ENCODE data around the gene ANKRD13D.

ANKRD13D gene

DNA sequence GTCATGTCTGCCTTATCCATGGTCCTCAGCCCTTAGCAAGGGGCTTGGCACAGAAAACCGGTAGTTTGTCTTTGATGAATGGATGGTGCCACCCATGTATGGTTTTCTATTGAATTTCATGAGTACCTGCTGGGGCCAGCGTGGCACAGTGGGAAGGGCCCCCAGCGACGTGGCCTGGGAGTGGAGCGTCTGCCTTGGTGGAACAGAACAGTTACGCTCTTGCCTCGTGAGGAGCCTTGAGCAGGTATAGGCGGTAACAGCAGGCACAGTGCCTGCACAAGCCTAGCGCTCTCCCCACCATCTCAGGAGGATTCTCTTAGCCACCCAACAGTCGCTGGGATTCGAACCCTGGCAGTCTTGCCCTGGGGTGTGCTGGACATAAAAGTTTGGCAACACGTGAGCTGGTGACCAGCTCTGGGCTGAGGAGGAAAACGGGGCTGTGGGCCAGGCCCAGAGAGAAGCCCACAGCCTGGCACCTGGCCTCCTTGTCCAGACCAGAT, 11.2 kb downstream of the ANKRD13D start:
- no peak for DNase-seq
- in situ Hi-C loops (cut with MboI; ENCODE audit: low pct_unique_long_range_greater_than_20kb, low sequenced_read_pairs): no loop called here

DNA sequence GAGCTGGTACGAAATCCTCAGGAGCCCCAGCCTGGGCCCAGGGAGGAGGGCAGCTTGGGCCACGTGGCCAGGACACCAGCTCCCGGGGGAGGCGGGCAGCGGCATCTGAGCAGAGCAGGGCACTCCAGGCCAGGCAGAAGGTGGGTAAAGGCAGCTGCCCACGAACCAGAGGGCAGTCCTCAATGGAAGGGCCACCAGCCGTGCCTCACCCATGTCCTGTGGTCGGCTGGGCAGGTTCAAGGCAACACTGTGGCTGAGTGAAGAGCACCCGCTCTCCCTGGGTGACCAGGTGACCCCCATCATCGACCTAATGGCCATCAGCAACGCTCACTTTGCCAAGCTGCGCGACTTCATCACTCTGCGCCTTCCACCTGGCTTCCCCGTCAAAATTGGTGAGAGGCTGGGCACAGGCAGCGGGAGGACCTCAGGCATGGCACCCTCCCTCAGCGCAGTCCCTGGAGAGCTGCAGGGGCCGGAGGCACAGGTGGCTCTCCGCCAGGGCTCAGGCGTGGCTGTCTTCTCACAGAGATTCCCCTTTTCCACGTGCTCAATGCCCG, 11.7 kb downstream of the ANKRD13D start:
- in situ Hi-C loops (cut with MboI; ENCODE audit: low pct_unique_long_range_greater_than_20kb, low sequenced_read_pairs): no loop called here
- no peak for DNase-seq

DNA sequence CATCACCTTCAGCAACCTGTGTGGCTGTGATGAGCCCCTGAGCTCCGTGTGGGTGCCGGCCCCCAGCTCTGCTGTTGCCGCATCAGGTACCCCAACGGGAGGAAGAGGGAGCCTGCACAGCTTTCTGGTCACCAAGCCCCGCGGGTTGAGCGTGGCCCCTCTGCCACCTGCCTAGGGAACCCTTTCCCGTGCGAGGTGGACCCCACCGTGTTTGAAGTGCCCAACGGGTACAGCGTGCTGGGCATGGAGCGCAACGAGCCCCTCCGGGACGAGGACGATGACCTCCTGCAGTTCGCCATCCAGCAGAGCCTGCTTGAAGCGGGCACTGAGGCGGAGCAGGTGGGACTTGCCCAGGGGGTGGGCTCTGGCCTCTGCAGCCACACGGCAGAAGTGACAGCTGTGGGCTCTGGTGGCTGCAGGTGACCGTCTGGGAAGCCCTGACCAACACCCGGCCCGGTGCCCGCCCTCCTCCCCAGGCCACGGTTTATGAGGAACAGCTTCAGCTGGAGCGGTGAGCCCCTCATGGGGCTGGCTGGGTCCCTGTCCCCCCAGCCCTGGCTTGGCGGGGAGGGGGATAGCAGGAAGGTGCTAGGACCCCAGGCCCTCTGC, 12.3 kb downstream of the ANKRD13D start:
- in situ Hi-C loops (cut with MboI; ENCODE audit: low pct_unique_long_range_greater_than_20kb, low sequenced_read_pairs): no loop called here
- no peak for DNase-seq

DNA sequence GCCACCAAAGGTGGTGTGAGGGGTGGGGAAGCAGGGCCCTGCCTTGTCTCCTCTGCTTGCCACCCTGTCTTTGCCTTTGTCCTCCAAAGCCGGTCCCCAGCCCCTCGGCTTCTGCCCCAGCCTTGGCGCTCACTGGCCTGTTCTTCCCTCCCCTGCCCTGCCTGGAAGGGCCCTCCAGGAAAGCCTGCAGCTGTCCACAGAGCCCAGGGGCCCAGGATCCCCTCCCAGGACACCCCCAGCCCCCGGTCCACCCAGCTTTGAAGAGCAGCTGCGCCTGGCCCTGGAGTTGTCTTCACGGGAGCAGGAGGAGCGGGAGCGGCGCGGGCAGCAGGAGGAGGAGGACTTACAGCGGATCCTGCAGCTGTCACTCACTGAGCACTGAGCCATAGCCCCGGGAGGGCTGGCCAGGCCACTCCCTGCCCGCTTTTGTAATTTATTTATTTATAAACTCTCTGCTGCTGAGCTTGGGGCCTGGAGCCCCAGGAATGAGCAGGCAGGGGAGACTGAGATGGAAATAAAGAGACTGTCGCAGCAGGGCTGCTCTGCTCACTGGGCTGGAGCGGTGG, 12.9 kb downstream of the ANKRD13D start:
- DNase-seq: no peak
- in situ Hi-C loops (cut with MboI; ENCODE audit: low pct_unique_long_range_greater_than_20kb, low sequenced_read_pairs): no loop called here

DNA sequence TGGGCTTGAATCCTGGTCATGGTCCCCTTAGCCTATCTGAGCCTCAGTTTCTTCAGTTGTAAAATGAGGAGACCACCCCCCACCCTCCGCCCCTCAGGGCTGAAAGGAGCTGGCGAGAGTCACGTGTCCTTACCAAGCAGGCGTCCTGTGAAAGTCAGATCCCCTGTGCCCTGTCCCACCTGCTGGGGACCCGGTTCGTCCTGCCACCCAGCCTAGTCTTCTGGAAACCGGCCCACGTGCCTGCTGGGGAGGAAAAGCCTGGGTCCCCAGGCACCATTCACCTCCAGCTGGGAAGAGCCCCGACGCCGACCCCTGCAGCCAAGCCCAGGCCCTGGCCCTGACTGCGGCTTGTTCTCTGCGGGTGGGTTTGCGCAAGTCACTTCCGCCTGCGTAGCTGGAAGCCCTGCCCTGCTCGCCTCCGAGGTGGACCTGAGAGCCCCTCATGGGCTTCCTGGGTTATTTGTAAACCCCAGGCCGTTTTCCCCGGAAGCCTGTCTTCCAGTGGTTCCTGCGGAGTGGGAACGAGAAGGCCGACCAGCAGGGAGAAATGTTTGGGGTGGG, 13.5 kb downstream of the ANKRD13D start:
- in situ Hi-C loops (cut with MboI; ENCODE audit: low pct_unique_long_range_greater_than_20kb, low sequenced_read_pairs): no loop called here
- DNase-seq: peak; percentile 83

DNA sequence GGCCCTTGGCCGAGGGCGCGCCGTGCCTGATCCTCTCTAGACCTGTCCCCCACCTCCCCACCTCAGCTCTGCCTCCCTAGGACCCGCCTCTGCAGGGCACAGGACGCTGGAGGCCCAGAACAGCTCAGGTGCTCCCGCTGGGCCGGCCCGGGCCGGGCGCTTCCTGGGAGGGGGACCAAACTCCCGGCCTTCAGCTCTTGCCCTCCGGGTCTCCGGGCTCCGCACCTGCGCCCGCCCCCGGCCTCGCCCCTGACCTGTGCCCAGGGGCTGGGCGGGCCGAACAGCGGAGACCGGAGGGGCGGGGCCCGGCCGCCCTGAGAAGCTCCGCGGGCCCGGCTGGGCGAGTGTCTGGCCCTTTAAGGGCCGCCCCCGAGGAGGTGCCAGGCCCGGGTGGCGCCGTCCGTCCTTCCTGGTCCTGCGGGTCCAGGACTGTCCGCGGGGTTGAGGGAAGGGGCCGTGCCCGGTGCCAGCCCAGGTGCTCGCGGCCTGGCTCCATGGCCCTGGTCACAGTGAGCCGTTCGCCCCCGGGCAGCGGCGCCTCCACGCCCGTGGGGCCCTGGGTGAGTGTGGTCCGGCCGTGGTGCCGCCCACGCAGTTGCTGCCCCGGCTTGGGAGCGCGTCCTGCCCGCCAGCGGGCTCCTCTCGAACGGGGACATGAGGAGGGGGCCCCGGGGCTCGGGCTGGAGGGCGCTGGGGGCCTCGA, 14.2 kb downstream of the ANKRD13D start, which contains the start of gene SSH3:
Gene SSH3 (plus strand): TSS at position 399 of the 703 bp plus-strand sequence. CDS start 96 bp downstream, at position 495.
- peak; percentile 80 for DNase-seq
- in situ Hi-C loops (cut with MboI; ENCODE audit: low pct_unique_long_range_greater_than_20kb, low sequenced_read_pairs): no loop called here

DNA sequence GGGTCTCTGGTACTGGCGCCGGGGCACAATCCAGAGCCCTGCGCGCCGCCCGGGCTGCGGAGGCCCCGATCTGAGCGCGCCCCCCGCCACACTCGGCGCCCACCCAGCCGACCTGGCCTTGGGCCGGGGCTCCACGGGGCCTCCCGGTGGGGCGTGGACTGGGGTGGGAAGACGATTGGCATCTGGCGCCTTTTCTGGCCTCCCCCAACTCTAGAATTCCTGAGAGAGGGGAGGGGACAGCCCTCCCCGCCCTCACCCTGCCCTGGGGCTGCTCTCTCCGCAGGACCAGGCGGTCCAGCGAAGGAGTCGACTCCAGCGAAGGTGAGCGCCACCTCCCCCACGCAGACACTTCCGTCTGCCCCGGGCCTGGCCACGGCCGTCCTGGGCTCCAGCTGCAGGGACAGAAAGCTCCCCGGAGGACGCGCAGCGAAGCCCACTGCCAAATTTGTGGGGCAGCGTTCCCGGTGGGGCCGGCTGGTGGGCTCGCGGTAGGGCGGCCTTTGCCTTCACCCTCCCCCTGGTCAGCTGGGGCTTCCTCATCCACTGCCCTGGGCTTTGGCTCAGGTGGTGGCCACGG, 14.8 kb downstream of the ANKRD13D start:
- DNase-seq: no peak
- in situ Hi-C loops (cut with MboI; ENCODE audit: low pct_unique_long_range_greater_than_20kb, low sequenced_read_pairs): no loop called here

DNA sequence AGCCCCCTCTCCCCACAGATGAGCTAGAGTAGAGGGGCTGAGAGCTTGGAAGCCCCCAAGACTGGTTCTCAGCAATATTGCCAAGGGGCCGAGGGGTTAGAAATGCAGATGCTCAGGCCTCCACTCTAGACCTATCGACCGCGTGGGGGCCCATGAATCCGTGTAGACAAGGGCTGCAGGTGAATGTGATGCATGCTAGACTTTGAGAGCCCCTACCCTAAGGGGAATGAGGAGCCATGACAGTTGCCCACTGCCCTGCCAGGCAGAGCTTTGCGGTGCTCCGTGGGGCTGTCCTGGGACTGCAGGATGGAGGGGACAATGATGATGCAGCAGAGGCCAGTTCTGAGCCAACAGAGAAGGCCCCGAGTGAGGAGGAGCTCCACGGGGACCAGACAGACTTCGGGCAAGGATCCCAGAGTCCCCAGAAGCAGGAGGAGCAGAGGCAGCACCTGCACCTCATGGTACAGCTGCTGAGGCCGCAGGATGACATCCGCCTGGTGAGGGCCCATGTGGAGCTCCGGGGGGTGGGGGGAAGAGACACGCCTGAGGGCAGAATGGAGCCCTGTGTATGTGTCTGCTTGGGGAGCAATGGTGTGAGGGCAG, 15.5 kb downstream of the ANKRD13D start:
- no peak for DNase-seq
- in situ Hi-C loops (cut with MboI; ENCODE audit: low pct_unique_long_range_greater_than_20kb, low sequenced_read_pairs): no loop called here

DNA sequence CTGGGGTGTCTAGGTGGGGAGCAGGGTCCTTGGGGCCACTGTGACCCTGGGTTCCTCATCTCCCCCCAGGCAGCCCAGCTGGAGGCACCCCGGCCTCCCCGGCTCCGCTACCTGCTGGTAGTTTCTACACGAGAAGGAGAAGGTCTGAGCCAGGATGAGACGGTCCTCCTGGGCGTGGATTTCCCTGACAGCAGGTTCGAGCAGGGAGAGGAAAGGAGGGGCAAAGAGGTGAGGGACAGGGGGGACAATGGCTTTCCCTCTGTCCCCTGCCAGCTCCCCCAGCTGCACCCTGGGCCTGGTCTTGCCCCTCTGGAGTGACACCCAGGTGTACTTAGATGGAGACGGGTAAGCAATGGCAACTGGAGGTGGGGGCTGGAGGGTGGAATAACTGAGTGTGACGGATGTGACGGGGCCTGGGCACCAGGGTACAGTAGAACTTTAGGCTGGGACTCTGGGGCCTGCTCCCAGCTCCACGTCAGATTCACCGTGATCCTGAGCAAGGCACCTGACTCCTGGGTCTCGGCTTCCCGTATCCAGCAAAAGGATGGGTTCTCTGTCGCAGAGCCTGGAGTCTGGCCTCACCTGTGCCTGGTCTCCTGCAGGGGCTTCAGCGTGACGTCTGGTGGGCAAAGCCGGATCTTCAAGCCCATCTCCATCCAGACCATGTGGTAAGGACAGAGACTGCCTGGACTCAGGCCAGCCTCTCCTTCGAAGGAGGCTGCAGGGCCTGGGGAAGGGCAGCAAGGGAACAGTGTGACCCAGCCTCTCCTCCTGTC, 17.9 kb downstream of the ANKRD13D start:
- in situ Hi-C loops (cut with MboI; ENCODE audit: low pct_unique_long_range_greater_than_20kb, low sequenced_read_pairs): no loop called here
- DNase-seq: no peak

DNA sequence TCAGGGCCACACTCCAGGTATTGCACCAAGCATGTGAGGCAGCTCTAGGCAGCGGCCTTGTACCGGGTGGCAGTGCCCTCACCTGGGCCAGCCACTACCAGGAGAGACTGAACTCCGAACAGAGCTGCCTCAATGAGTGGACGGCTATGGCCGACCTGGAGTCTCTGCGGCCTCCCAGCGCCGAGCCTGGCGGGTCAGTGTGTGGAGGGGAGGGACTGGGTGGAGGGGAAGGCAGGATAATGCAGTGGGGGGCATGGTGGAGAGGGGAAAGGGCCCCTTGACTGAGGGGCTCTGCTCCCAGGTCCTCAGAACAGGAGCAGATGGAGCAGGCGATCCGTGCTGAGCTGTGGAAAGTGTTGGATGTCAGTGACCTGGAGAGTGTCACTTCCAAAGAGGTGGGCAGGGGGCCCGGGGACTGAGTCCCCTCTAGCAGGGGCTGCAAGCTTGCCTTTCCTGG, 18.5 kb downstream of the ANKRD13D start:
- in situ Hi-C loops (cut with MboI; ENCODE audit: low pct_unique_long_range_greater_than_20kb, low sequenced_read_pairs): no loop called here
- DNase-seq: no peak

DNA sequence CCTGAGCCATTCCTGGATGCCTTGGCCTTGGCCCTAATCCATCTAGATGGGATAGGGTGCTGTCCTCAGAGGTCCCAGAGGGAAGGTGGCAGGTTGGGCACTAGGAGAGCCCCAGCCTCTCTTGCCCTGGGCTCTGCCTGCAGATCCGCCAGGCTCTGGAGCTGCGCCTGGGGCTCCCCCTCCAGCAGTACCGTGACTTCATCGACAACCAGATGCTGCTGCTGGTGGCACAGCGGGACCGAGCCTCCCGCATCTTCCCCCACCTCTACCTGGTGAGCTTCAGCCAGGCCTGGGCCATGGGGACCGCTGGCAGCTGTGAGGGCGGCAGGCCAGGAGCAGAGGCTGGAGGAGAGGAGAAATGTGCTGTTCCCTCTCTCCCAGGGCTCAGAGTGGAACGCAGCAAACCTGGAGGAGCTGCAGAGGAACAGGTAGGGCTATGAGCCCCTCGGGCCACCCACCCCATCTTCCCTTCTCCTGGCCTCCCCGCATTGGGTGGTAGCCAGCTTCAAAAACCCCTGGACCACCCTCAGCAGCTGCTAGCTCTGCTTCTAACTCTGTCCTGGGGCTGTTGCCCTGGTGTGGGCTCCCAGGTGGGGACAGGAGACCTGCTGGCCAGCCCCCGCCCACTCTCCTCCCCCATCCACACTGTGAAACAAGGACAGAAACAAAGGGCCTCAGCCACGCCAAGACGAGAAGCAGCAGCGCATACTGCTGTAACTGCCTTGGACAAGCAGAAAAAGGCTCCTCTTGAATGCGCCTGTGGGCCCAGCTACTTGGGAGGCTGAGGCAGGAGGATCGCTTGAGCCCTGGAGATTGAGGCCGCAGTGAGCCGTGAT, 19.1 kb downstream of the ANKRD13D start:
- DNase-seq: no peak
- in situ Hi-C loops (cut with MboI; ENCODE audit: low pct_unique_long_range_greater_than_20kb, low sequenced_read_pairs): no loop called here

DNA sequence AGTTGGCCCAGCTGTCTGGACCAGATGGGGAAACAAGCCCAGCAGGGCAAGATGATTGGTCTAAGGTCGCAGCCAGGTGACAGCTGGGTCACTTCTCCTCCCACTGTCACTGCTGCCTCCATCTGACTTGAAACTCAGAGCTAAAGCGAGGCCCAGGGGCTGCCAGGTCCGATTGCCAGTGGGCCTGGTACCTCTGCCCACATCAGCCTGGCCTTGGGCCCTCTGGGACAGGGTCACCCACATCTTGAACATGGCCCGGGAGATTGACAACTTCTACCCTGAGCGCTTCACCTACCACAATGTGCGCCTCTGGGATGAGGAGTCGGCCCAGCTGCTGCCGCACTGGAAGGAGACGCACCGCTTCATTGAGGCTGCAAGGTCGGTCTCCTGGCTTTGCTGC, 20.1 kb downstream of the ANKRD13D start:
- DNase-seq: no peak

DNA sequence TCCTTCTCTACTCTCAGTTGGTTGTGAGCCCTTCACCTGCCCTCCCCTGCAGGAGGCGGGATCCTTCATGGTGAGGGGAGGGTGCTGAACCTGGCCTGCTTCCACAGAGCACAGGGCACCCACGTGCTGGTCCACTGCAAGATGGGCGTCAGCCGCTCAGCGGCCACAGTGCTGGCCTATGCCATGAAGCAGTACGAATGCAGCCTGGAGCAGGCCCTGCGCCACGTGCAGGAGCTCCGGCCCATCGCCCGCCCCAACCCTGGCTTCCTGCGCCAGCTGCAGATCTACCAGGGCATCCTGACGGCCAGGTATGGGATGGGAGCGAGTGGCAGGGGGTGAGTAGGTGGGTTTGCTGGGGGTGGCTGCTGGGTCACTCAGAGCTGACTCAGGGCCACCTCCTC, 20.6 kb downstream of the ANKRD13D start:
- no peak for DNase-seq
- in situ Hi-C loops (cut with MboI; ENCODE audit: low pct_unique_long_range_greater_than_20kb, low sequenced_read_pairs): no loop called here

More for the DNA sequence above, 20.1 kb downstream of the ANKRD13D start:
- in situ Hi-C loops (cut with MboI; ENCODE audit: low pct_unique_long_range_greater_than_20kb, low sequenced_read_pairs): no loop called here

DNA sequence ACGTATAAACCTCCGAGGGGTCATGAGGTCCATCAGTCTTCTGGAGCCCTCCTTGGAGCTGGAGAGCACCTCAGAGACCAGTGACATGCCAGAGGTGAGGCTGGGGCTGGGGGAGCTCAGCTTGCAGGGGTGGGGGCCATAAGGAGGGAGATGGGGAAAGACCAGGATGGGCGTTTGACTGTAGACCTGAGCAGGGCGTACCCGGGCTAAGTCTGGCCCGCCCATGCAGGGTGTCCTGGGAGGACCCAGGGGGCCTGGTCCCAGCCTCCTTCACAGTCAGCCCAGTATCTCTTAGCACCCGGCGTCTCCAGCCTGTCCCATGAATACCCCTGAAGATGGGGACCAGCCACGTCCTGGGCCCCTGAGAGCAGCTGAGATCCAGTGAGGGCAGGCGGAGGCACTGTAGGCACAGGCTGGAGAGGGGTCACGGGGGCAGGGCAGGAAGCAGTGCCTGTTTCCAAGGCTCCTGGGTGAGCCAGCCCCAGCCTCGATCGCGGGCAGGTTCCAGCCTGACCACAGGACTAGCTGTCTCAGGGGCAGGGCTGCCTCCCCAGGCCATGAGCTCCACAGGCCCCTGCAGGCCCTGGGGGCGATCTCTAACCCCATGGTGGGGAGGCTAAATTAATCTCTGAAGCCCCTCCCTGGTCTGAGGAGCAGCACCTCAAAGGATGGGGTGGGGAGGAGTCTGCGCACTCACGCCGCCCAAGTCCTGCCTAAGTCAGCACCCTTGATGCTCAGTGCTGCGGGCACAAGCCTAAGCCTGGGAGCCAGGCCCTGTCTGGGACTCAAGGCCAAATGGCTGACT, 21.3 kb downstream of the ANKRD13D start:
- in situ Hi-C loops (cut with MboI; ENCODE audit: low pct_unique_long_range_greater_than_20kb, low sequenced_read_pairs): no loop called here
- no peak for DNase-seq

DNA sequence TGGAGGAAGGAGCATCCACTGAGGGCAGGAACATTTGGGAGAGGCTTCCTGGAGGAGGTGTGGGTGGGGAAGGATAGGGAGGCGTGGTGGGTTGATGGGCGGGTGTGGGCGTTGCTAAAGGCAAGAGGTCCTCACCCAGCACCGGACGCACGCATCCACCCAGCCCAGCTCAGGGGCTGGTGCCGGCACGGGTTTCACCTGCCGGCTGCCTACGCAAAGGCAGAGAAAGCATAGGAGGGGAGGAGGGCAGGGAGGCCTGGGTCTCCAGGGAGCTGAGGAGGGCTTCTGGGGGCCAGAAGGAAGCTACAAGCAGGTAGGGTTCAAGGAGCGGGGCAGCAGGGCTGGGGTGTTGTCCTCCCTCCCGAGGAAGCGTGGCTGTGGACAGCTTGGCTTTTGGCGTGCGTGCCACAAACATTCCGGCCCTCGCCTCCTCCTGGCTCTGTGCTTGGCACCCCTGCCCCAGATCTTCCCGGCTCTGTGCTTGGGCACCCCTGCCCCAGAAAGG, 22.0 kb downstream of the ANKRD13D start:
- in situ Hi-C loops (cut with MboI; ENCODE audit: low pct_unique_long_range_greater_than_20kb, low sequenced_read_pairs): no loop called here
- no peak for DNase-seq

DNA sequence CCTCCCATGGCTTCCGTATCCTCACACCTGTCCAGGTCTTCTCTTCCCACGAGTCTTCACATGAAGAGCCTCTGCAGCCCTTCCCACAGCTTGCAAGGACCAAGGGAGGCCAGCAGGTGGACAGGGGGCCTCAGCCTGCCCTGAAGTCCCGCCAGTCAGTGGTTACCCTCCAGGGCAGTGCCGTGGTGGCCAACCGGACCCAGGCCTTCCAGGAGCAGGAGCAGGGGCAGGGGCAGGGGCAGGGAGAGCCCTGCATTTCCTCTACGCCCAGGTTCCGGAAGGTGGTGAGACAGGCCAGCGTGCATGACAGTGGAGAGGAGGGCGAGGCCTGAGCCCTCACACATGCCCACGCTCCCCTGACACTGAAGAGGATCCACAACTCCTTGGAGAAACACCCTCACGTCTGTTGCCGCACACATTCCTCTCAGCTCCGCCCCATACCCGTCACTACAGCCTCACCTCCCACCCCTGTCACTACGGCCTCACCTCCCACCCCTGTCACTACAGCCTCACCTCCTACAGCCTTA, 22.5 kb downstream of the ANKRD13D start:
- in situ Hi-C loops (cut with MboI; ENCODE audit: low pct_unique_long_range_greater_than_20kb, low sequenced_read_pairs): no loop called here
- no peak for DNase-seq
